Dermis blood vessel endothelial cell (primary cell): ENCODE measurements around the gene MYRF. TPM values are rescaled to one million over a fixed set of nuclear protein-coding genes. Genes with fewer than 3 reads are reported as not detected.
A peak's percentile ranks its signal among the peaks of the same experiment; 100 is the strongest.

ENCODE experiments used
- DNase-seq: peaks from one replicate; pipeline ENCODE4 v3.0.0; 2010
- total RNA-seq: library from RNA; depleted of rRNA; stranded (reverse); fragments of >200 nt; gene quantifications from 2 replicates; pipeline ENCODE4 v1.2.3, GENCODE V29; 2014

MYRF gene
- total RNA-seq, 1 donor from 2014 or later = 0.17 TPM

DNA sequence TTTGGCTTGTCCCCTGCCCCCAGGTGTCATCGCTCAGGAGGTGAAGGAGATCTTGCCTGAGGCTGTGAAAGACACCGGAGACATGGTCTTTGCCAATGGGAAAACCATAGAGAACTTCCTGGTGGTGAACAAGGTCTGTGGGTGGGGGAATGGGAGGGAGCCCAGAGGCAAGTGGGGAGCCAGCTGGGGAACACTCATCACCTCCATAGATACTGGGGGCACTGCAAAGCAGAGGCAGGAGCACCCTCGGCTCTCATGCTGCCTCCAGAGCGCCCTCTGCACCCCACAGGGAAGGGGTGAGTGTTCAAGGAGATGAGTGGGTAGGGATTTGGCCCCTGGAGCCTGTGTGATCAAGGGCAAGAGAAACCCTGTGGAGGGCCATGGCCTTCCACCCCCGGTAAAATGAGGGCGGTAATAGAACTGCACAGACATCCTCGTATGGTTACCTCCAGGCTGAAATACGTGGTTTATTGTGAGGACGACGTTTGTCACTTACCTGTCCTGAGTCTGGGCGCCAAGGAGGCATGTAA is 26.0 kb downstream of the MYRF start:
- DNase-seq = no peak

DNA sequence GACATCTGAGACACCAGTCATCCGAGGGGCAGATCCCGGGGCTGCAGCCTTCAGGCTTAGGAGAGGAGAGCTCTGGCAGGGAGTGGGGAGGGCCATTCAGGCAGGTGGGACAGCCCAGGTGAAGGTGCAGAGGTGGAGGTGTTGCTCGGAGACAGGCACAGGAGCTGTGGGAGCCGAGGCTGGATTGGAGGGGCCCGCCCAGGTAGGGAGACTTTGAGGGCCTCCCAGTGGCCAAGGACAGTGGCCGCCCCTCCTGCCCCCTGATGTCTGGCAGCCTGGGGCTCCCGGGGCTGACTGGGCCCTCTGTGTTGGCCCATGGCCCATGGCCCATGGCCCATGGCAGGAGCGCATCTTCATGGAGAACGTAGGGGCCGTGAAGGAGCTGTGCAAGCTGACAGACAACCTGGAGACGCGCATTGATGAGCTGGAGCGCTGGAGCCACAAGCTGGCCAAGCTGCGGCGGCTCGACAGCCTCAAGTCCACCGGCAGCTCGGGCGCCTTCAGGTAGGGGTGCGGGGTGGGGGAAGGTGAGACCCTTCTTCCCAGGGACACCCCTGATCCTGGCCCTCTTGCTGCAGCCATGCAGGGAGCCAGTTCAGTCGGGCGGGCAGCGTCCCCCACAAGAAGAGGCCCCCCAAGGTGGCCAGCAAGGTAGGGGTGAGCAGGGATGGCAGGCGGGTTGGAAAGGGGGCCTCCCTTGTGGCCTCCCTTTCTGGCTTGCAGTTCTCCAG is 26.6 kb downstream of the MYRF start:
- no peak for DNase-seq

DNA sequence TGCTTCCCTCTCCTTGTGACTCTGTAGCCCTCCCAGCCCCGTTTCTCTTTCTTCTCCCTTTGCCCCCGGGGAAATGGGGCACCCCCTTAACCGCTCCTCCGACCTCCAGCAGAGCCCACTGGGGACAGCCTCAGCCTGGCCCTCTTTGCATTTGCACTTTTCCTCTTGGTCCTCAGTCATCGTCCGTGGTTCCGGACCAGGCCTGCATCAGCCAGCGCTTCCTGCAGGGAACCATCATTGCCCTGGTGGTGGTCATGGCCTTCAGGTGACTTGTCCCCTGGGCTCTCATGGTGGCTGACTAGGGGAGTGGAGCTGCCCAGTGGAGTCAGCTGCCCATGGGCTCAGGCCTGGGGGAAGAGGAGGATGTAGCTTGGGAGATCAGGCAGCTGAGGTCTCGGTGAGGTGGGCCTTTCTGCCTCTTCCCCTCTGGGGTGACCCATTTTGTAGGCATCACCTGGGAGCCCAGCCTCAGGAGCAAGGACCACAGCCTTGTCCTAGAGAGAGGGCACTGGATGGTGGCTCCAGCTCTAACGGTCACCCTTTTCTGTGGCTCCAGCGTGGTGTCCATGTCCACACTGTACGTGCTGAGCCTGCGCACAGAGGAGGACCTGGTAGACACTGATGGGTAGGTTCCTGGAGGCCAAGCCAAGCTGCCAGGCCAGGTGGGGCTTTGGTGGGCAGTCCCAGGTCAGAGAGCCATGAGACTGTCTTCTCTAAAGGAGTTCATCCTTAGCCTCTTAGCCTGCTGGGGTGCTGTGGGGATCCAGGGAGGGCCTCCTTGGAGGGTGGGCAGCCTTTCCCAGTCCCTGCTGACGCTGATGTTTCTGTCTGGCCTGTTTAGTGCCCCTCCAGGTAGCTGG is 27.5 kb downstream of the MYRF start:
- no peak for DNase-seq

DNA sequence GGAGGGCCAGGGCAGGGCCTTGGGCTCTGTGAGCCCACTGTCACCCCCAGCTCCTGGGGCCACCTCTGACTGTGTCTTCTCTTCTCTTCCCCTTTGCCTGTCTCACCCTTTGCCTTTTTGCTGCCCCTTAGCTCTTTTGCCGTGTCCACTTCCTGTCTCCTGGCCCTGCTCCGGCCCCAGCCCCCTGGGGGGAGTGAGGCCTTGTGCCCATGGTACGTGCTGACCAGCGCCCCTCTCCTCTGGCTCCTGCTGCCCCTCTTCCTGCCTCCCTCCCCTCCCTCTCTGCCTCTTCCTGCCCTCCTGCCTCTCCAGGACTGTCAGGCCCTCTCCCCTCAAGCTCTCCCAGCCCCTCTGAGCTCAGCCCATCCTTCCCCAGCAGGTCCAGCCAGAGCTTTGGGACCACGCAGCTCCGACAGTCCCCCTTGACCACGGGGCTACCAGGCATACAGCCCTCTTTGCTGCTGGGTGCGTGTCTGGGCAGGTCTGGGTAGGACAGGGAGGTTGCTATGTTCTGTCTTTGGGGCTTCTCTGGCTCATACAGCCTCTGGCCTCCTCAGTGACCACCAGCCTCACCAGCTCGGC is 28.2 kb downstream of the MYRF start:
- DNase-seq = no peak

DNA sequence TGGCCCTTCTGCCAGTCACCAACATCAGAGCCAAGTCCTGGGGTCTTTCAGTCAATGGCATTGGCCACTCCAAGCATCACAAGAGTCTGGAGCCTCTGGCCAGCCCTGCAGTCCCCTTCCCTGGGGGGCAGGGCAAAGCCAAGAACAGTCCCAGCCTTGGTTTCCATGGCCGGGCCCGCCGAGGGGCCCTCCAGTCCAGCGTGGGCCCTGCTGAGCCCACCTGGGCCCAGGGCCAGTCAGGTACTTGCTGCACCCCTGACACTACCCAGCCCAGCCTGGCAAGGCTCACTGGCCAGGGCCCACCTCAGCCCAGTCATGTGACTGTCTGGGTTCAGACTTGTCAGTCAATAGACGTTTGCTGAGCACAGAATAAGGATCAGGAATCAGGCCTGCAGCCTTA is 29.1 kb downstream of the MYRF start:
- DNase-seq = no peak

DNA sequence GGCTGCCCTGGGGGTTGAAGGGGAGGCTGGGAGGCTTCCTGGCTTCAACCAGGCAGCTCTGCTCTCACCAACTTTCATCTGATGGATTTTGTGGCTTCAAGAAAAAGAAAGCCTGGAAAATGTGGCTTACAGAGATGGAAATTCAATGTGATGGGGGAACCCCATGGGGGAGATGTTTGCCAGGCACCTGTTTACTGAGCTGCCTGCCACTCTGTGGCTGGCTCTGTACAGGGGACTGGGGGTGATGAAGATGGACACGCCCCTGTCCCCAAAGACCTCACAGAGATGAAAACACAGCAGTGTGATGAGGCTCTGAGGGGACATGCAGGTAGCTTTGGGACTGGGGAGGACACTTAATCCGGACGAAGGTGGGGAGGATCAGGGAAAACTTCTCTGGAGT is 29.9 kb downstream of the MYRF start:
- DNase-seq = no peak

DNA sequence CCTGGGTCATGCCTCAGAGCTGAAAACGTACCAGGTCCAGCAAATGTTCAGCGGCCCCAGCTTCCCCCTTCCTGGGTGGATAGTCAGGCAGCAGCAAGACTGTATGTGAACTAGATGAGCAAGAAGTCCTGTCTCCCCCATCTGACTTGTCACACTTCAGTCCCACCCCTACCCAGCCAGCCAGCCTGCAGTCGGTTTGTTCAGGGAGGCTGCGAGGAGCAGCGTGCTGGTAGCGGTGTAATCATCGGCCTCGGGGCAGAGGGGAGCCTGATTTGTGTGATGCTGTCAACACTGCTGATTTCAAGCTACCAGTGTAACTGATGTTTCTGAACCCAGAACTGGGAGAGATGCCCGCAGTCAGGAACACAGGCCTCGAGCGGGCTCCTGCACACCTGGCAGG is 30.4 kb downstream of the MYRF start:
- DNase-seq = no peak

DNA sequence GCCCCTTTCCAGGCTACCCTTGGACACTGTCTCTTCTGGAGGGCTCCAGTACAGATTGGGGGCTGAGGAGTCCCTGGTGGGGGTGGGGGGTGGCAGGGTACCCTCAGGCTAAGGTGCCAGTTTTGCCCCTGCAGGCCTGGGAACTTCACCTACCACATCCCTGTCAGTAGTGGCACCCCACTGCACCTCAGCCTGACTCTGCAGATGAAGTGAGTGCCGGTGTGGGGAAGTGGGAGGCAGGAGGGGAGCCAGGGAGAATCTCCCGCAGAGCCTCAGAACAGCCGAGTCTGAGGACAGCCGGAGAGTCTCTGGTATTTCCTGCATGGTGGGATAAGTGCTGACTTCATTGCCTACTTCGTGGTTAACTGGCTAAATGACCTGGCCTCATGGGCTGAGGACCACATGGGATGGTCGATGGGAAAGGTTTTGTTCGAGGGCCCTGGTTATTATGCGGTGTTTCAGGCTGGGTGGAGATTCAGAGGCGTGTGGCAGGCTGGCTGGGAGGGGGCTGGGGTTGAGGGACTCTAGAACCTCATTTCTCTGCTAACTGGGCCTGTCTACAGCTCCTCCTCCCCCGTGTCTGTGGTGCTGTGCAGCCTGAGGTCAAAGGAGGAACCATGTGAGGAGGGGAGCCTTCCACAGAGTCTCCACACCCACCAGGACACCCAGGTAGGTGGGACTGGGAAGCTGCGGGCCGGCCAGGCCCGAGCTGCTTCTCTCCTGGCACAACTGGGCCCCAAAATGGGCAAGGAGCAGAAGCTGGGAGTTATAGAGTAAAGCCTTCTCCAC is 31.5 kb downstream of the MYRF start:
- no peak for DNase-seq

DNA sequence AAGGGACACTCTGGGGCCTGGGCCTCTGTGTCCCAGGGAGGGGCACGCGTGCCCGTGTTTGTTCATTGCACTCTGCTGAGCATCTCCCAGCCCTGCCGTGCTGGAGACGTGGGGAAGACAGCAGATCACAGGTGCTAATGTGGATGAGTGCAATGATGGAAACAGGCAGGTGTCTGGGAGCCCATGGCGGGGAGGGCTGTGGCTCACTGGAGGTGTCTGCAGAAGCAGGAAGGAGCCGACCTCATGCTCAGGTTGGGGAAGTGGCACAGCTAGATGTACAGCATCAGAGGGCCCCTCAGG is 32.0 kb downstream of the MYRF start:
- DNase-seq = no peak

DNA sequence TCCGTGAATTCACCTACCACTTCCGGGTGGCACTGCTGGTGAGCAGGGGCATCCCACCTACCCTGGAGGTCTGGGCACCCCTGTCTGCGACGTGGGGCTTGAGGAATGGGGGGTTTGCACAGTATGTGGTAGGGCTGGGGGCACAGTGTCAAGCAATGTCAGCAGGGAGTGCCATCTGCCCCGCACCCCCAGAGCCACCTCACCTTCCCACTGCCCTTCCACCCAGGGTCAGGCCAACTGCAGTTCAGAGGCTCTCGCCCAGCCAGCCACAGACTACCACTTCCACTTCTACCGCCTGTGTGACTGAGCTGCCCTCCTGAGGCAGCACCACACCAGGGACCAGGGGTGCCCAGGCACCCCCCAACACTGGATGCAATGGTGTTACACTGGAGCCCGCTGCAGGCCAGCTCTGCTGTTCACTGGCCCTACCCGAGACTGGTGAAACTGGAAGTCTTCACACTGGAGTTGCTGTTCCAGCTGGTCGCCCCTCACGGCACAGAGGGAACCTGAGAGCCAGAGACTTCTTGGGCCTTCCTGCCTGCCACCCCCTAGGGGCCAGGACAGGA is 33.5 kb downstream of the MYRF start:
- DNase-seq = no peak

DNA sequence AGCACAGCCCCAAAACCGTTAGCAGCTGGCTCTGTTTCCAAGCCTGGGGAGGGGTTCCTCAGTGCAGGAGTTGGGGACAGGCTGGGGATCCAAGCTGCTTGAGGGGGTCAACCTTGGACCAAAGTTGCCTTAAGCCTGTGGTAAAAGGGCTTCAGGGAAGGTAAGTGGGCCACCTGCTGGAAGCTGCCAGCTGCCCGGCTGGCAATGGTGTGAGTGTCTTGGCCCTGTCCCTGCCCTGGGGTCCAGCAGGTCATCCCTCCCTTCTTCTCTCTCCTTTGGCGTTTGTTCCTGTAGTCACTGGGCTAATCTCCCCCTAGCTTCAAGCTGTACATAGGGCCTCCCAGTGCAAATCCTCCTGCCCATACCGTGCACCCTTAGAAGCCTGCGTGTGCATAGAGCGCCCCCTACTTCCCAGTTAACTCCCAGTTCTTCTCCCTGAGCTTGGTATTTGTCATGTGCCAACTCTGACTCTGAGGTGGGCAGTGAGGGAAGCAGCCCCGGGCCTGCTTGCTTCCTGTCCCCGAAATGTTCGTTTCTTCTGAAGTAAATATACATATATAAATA is 35.6 kb downstream of the MYRF start:
- peak; percentile 73 for DNase-seq

DNA sequence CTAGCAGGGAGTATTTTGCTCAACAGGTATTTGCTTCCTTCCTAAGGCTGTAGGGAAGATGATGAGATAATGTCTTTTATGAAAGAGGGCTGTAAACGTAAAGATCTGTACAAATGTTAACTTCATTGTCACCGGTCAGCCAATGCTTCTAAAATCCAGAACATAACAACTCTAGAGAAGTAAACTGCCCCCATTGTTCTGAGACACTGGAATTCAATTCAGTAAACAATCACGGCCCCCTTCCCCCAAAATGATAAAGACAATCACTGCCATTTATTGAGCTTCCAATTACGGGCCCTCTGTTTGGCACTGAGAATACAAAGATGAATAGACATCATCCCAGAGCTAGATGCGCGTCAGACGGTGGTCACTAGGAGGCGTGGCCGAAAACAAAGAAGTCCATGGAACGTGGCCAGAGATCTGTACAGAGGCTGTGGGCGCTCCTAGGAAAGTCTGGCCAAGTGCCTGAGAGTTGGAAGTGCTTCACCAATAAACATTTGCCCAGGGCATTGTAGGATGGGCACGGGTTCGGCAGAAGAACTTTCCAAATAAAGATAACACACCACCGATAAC is 39.4 kb downstream of the MYRF start:
- DNase-seq = peak; percentile 96

DNA sequence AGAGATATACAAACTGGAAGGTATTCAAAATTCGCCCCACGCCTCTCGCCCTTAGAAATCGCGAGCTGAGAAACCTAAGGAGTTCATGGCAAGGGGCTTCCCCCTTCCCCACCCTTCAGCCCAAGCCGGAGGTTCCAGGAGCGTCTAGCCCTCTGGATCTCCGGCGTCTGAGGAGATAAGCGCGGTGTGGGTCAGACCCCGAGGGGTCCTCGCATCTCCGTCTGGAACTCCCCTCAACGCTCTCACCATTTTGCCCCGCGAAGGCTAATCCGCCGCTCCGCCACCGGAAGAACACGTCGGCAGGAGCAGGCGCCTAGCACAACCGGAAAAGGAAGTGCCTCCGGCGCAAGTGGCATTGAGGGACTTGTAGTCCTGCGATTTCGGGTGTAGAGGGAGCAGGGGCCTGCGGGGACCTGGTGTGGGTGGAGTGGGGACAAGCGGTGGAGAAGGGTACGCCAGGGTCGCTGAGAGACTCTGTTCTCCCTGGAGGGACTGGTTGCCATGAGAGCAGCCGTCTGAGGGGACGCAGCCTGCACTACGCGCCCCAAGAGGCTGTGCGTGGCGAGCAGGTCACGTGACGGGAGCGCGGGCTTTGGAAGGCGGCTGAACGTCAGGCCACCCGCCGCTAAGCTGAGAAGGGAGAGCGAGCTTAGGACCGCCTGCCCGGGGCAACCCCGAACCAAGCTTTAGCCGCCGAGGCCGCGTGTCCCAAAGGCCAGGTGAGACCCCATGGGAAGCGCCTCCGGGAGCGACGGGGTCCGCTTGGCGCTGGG is 40.1 kb downstream of the MYRF start, which contains the start of the genes FEN1 and TMEM258:
TSS of gene FEN1 (plus strand) at position 602 of the 773 bp plus-strand sequence. CDS start 2,451 bp downstream, outside the sequence.
TSS of gene TMEM258 (minus strand) at position 290 of the 773 bp plus-strand sequence. CDS start at position 249, 41 bp downstream.
- DNase-seq = peak; percentile 96

DNA sequence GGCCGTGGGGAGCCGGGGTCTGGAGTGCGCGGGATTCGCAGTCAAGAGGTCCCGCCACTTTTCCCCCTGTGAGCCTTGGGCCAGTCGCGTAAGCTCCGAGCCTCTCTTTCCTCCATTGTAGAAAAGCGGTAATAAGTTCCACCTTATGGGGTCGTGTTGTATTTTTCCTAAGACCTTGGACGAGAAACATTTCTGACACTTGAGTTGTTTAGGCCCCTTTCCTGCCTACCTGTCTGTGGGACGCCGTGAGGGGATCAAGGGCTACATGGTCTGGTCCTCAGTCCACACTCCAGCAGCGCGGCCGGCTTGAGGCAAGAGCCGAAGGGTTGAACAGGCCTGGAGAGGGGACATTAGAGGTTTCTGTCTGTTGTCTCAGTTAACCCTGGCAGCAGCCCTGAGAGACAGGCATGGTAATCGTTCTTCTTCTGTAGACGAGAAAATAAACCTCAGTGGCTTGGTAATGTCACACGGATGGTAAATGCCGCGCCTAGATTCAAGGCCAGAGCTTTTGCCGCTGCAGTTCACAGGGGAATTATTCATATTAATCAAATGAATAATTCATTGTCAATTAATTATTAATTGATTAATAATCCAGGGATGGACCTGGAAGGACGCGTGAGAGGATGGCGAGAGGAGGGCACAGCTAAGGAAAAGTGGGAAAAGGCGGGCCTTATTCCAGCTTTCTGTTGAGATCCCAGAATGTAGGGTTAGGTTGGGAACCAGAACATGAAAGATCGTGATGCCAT is 40.8 kb downstream of the MYRF start:
- no peak for DNase-seq

DNA sequence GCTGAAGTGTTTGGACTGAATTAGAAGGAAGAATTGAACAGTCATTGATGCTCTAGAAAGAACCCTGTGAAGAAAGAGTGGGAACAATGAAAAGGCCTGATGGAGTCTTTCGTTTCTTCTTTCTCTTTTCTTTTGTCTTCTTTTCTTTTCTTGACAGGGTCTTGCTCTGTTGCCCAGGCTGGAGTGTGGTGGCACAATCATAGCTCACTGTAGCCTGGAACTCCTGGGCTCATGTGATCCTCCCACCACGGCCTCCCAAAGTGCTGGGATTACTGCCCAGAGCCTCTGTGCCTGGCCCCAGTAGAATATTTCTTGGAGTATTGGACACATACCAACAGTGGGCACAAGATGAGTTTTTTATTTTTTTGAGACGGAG is 41.4 kb downstream of the MYRF start:
- DNase-seq = no peak

DNA sequence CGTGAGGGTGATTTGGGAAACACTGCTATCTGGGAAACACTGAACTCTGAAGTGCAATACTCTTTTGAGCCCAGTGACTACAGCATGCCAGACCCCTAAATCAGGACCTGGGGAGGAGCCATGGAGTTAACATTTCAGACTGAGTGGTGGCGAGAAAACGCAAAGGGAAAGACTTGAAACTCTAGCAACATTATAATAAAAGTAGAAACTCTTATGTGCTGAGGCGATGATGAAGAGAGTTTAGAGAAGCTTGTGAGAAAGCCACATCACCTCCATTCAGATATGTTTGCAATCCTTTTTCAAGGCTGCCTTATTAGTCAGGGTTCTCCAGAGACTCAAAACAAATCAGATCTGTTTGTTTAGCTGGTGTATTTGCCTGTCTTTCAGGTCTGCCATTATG is 42.1 kb downstream of the MYRF start:
- DNase-seq = no peak

DNA sequence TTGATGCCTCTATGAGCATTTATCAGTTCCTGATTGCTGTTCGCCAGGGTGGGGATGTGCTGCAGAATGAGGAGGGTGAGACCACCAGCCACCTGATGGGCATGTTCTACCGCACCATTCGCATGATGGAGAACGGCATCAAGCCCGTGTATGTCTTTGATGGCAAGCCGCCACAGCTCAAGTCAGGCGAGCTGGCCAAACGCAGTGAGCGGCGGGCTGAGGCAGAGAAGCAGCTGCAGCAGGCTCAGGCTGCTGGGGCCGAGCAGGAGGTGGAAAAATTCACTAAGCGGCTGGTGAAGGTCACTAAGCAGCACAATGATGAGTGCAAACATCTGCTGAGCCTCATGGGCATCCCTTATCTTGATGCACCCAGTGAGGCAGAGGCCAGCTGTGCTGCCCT is 43.0 kb downstream of the MYRF start:
- no peak for DNase-seq

DNA sequence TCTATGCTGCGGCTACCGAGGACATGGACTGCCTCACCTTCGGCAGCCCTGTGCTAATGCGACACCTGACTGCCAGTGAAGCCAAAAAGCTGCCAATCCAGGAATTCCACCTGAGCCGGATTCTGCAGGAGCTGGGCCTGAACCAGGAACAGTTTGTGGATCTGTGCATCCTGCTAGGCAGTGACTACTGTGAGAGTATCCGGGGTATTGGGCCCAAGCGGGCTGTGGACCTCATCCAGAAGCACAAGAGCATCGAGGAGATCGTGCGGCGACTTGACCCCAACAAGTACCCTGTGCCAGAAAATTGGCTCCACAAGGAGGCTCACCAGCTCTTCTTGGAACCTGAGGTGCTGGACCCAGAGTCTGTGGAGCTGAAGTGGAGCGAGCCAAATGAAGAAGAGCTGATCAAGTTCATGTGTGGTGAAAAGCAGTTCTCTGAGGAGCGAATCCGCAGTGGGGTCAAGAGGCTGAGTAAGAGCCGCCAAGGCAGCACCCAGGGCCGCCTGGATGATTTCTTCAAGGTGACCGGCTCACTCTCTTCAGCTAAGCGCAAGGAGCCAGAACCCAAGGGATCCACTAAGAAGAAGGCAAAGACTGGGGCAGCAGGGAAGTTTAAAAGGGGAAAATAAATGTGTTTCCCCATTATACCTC is 43.6 kb downstream of the MYRF start:
- DNase-seq = no peak

DNA sequence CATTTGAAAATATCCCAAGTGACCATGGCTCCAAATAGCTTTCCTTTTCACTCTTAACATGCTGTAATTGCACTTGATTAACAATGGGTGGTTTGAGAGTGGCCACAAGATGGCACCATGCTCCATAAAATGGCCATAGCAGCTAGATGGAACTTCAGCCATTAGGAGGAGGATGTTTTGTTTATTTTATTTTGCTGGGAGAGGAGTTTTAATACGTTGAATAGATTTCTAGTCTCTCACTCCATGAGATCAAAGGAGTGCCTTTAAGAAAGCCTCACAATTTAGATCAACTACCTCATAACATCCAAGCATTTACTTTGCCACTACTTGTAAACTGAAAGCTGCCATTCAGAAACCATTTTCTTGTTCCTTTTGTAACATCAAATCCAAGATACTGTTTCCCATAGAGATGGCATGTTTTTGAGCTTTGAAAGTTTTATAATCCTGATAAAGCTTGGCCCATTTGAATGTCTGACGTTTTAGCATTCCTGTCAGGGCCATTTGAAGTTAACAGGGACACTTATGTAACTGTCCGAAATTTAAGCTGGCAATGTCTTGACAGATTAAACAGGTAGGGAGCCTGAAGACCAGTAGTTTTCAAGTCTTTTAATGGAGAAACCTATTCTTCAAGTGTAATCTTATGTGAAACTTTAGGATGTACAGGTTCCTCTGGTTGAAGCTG is 45.0 kb downstream of the MYRF start:
- peak; percentile 94 for DNase-seq
